Stimulated activated naive B cell treated with anti-CD40 and anti-IgM and Interleukin-4, amounts not matched to agents 10 μg/mL and 1 μg/mL and 100 μg/mL, for 72 hours (primary cell): ENCODE results near the gene CSAD.

ENCODE experiments used
- ATAC-seq, 2 donors: fragments of 150-1000 bp; cut with Tn5 transposase; replicated peaks; 2 replicates each; pipeline ENCODE4 v1.10.0; 2021; ENCODE audit warnings: moderate library complexity in 1 of 2
- DNase-seq: peaks from one replicate; pipeline ENCODE4 v3.0.0; 2021
- H3K27ac Mint-ChIP-seq: one replicate; pipeline ENCODE4 v1.8.0; 2022; ENCODE audit warnings: mild to moderate bottlenecking, mixed read lengths
- H3K27me3 Mint-ChIP-seq, 2 donors: one replicate each; pipeline ENCODE4 v1.8.0; 2022; ENCODE audit warnings: mixed read lengths in 2 of 2
- H3K36me3 Mint-ChIP-seq, 2 donors: one replicate each; pipeline ENCODE4 v1.8.0; 2022; ENCODE audit warnings: mixed read lengths in 2 of 2, mild to moderate bottlenecking in 1 of 2
- H3K4me1 Mint-ChIP-seq, 2 donors: one replicate each; pipeline ENCODE4 v1.8.0; 2022; ENCODE audit warnings: mixed read lengths in 2 of 2, mild to moderate bottlenecking in 1 of 2
- H3K4me3 Mint-ChIP-seq, 2 donors: one replicate each; pipeline ENCODE4 v1.8.0; 2022; ENCODE audit warnings: mild to moderate bottlenecking in 2 of 2, mixed read lengths in 2 of 2, moderate library complexity in 1 of 2
- H3K9me3 Mint-ChIP-seq, 2 donors: one replicate each; pipeline ENCODE4 v1.8.0; 2022; ENCODE audit warnings: mixed read lengths in 2 of 2, mild to moderate bottlenecking in 1 of 2

The CSAD gene, protein sequence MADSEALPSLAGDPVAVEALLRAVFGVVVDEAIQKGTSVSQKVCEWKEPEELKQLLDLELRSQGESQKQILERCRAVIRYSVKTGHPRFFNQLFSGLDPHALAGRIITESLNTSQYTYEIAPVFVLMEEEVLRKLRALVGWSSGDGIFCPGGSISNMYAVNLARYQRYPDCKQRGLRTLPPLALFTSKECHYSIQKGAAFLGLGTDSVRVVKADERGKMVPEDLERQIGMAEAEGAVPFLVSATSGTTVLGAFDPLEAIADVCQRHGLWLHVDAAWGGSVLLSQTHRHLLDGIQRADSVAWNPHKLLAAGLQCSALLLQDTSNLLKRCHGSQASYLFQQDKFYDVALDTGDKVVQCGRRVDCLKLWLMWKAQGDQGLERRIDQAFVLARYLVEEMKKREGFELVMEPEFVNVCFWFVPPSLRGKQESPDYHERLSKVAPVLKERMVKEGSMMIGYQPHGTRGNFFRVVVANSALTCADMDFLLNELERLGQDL

DNA sequence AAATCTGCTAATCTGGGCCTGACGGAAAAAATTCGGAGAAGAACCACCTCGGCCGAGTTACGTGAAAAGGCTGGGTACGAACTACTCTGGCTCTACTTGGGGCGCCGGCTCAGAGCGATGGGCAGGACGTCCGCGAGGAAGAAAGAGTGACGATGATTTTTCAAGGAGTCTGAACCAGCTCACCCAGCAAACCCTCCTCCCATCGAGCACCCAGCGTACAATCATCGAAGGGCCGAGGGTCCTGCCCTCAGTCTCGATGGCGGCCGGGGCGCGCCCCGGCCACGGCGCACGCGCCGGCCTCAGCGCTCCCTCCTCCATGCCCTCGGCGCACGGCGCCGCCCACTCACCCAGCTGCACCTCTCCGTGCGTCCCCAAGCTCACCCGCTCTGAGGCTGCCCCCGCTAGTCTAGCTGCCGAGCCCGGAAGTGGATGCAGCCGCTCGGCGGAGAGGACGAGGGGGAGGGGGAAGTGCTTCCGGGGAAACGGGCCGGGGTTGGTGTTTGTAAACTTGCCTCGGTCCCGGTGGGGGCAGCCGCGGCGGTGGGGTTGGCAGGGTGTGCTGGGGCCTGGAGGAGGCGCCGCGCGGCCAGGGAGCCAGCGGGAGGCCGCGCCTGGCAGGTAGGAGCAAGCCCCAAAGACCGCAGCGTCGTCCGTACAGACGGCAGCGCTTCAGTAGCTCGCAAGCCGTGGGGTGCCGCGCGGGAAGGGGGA lies at the start of gene CSAD, which contains the start of gene ZNF740:
CSAD (minus strand) TSS at position 706 of the 711 bp plus-strand sequence. CDS start 7,455 bp downstream, outside the sequence.
ZNF740 (plus strand) TSS at position 503 of the 711 bp plus-strand sequence. CDS start 1,262 bp downstream, outside the sequence.
- DNase-seq (peak; percentile 98), ATAC-seq (peak; percentile 95 to 96)
- no peaks in the 10 kb centered on the region for H3K9me3 Mint-ChIP-seq
- H3K27me3 Mint-ChIP-seq, result no peaks in the 10 kb centered on the region
- peak within 1 kb of the TSS; percentile 99 for H3K27ac Mint-ChIP-seq
- peak within 1 kb of the TSS; percentile 93 for H3K4me3 Mint-ChIP-seq
- H3K4me1 Mint-ChIP-seq, result peaks cover 26 to 51% of the 10 kb centered on the region in 2 donors
- H3K36me3 Mint-ChIP-seq, result peaks cover 14 to 31% of the 10 kb centered on the region in 2 donors

- Mint-ChIP-seq H3K27me3 (peaks cover 0 to 7% of the 10 kb centered on the region in 2 donors), H3K4me1 (peaks cover 23 to 29% of the 10 kb centered on the region in 2 donors), H3K4me3 (peak overlapping the region in 1 of 2 donors; percentile 22), H3K27ac (no peak overlapping the region), H3K9me3 (no peaks in the 10 kb centered on the region), H3K36me3 (peaks cover 13 to 14% of the 10 kb centered on the region in 2 donors)
- DNase-seq (no peak), ATAC-seq (no peak)
Measured at GRCh38 chr12:53230108-53230845, 49.6 kb upstream of the CSAD start.

DNA sequence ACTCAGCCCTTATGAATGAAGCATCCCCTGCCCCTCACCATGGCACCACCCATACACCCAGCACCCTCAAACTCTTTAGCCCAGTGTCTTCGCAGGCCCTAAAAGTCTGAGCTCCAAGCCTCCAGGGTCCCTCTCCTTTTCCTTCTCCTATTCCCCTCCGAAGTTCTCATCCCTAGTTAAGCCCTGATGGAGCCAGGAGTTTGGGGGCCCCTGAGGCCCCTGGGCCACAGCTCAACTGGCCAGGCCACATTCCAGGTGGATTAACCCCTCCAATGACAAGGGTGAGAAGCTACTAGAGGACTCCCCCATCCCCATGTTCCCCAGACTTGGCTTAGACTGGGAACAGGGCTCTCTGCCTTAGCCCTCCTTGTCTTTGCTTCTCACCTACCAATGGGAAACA lies 48.7 kb upstream of the CSAD start:
- DNase-seq, result no peak
- Mint-ChIP-seq H3K4me3 (no peak overlapping the region), H3K27me3 (peaks cover 0 to 7% of the 10 kb centered on the region in 2 donors), H3K4me1 (peaks cover 29 to 36% of the 10 kb centered on the region in 2 donors), H3K36me3 (peaks cover 16 to 20% of the 10 kb centered on the region in 2 donors), H3K9me3 (no peaks in the 10 kb centered on the region), H3K27ac (no peak overlapping the region)
- ATAC-seq, result no peak

- no peaks in the 10 kb centered on the region for H3K9me3 Mint-ChIP-seq
- no peak overlapping the region for H3K4me3 Mint-ChIP-seq
- no peak overlapping the region for H3K27ac Mint-ChIP-seq
- H3K4me1 Mint-ChIP-seq, result peaks cover 30 to 39% of the 10 kb centered on the region in 2 donors
- H3K27me3 Mint-ChIP-seq, result peaks cover 0 to 1% of the 10 kb centered on the region in 2 donors
- ATAC-seq (no peak), DNase-seq (no peak)
- H3K36me3 Mint-ChIP-seq, result peaks cover 16 to 24% of the 10 kb centered on the region in 2 donors
Measured at GRCh38 chr12:53227836-53228235, 47.1 kb upstream of the CSAD start.

GRCh38 chr12:53227341-53227740 lies 46.6 kb upstream of the CSAD start:
- Mint-ChIP-seq H3K4me1 (peaks cover 30 to 38% of the 10 kb centered on the region in 2 donors), H3K9me3 (no peaks in the 10 kb centered on the region), H3K27ac (no peak overlapping the region), H3K4me3 (no peak overlapping the region), H3K27me3 (no peaks in the 10 kb centered on the region), H3K36me3 (peaks cover 16 to 24% of the 10 kb centered on the region in 2 donors)
- DNase-seq, result no peak
- no peak for ATAC-seq

DNA sequence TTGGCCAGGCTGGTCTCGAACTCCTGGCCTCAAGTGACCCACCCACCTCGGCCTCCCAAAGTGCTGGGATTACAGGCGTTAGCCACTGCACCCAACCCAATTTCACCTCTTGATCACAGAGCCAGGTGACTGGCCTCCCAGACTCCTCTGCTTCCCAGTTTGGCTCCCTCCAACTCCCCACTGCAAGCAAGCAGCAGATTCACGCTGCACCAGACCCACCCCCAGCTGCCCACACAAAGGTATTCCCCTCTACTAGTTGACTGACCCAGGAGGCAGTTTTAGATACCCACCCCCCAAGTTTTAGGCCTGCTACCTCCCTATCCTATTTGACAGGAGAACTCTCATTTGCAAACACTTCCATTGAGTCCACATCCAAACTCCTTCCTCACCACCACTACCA lies 46.1 kb upstream of the CSAD start:
- ATAC-seq (no peak), DNase-seq (no peak)
- Mint-ChIP-seq H3K4me1 (peaks cover 34 to 41% of the 10 kb centered on the region in 2 donors), H3K36me3 (peaks cover 16 to 24% of the 10 kb centered on the region in 2 donors), H3K27me3 (no peaks in the 10 kb centered on the region), H3K27ac (no peak overlapping the region), H3K9me3 (no peaks in the 10 kb centered on the region), H3K4me3 (no peak overlapping the region)

GRCh38 chr12:53225635-53226424 lies 45.1 kb upstream of the CSAD start:
- Mint-ChIP-seq H3K9me3 (no peaks in the 10 kb centered on the region), H3K27ac (no peak overlapping the region), H3K4me3 (no peak overlapping the region), H3K27me3 (no peaks in the 10 kb centered on the region), H3K36me3 (peaks cover 16 to 24% of the 10 kb centered on the region in 2 donors), H3K4me1 (peaks cover 39 to 41% of the 10 kb centered on the region in 2 donors)
- ATAC-seq, result no peak
- DNase-seq, result no peak

- Mint-ChIP-seq H3K36me3 (peaks cover 16 to 24% of the 10 kb centered on the region in 2 donors), H3K9me3 (no peaks in the 10 kb centered on the region), H3K4me1 (peaks cover 38 to 41% of the 10 kb centered on the region in 2 donors), H3K27me3 (no peaks in the 10 kb centered on the region), H3K27ac (peak overlapping the region; percentile 72), H3K4me3 (no peak overlapping the region)
- DNase-seq (no peak), ATAC-seq (no peak)
Measured at GRCh38 chr12:53224897-53225634, 44.3 kb upstream of the CSAD start.

DNA sequence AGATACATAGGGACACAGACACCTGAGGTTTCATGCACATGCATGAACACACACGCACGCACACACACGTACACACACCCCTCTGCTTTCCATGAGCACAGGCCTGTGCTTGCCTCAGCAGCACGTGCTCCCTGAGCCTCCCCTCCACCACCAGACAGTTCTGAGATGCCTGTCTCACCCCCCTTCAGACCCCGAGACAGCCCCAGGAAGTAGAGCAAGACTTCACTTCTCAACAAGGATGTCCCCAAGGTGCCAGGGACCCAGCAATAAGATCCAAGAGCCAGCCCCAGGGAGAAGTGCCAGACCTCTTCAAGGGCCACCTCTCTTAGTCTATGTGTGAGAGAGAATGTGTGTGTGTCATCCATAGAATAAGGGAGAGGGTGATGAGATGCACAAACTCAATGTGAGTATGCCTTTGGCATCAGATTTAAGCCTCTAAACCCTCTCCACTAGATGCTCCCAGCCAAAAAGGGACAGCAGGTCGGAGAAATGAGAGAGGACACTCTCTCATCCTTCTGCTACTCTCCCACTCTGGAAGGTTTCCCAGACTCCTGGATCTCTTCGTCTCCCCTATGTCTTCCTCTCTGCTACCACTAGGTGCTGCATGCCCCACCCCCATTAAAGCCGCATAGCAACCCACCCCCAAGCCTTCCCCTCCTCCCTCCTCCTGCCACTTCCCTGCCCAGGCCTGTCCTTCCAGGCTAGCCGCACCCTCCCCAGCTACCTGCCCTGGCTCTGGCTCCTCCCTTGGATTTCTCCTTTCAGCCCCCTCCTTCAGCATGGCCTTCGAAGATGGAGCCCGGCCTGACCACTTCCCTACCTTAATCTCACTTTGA lies 43.6 kb upstream of the CSAD start:
- no peaks in the 10 kb centered on the region for H3K9me3 Mint-ChIP-seq

GRCh38 chr12:53223389-53224060 lies 42.8 kb upstream of the CSAD start:
- DNase-seq, result no peak

More for the DNA sequence above, 43.6 kb upstream of the CSAD start:
- DNase-seq (no peak), ATAC-seq (no peak)
- Mint-ChIP-seq H3K4me3 (no peak overlapping the region), H3K27ac (peak overlapping the region; percentile 72), H3K36me3 (peaks cover 16 to 27% of the 10 kb centered on the region in 2 donors), H3K4me1 (peaks cover 42 to 43% of the 10 kb centered on the region in 2 donors), H3K27me3 (no peaks in the 10 kb centered on the region)

GRCh38 chr12:53222806-53223261 lies 42.1 kb upstream of the CSAD start:
- Mint-ChIP-seq H3K9me3 (no peaks in the 10 kb centered on the region), H3K27me3 (no peaks in the 10 kb centered on the region), H3K36me3 (peaks cover 14 to 28% of the 10 kb centered on the region in 2 donors), H3K27ac (peak overlapping the region; percentile 42), H3K4me1 (peaks cover 49 to 58% of the 10 kb centered on the region in 2 donors), H3K4me3 (peak overlapping the region; percentile 50 to 79)
- ATAC-seq, result no peak
- no peak for DNase-seq

More at GRCh38 chr12:53223389-53224060, 42.8 kb upstream of the CSAD start:
- Mint-ChIP-seq H3K4me1 (peaks cover 46 to 51% of the 10 kb centered on the region in 2 donors), H3K9me3 (no peaks in the 10 kb centered on the region), H3K27ac (peak overlapping the region; percentile 42), H3K36me3 (peaks cover 16 to 31% of the 10 kb centered on the region in 2 donors), H3K27me3 (no peaks in the 10 kb centered on the region), H3K4me3 (no peak overlapping the region)
- ATAC-seq, result no peak
